Activated gamma-delta T cell (primary cell): ENCODE results near the gene KRT31.
"Not testable (repeated sequence)": the region's sequence is repeated elsewhere in the genome, so short reads cannot be mapped to it uniquely, and the experiment has no call there.

ENCODE experiments used
- DNase-seq: peaks from one replicate; lab custom pipeline; 2025; lab: John Stamatoyannopoulos, UW
- total RNA-seq, 2 donors: gene quantifications; one replicate each; lab custom pipeline; 2026; lab: John Stamatoyannopoulos, UW

The KRT31 gene
- total RNA-seq: 0 reads per million in 2 donors

- DNase-seq: no peak
Observed at GRCh38 chr17:41396996-41397660, at the start of gene KRT31. KRT31 (minus strand) TSS chr17:41397608; CDS start chr17:41397539, 69 bp downstream.

DNA sequence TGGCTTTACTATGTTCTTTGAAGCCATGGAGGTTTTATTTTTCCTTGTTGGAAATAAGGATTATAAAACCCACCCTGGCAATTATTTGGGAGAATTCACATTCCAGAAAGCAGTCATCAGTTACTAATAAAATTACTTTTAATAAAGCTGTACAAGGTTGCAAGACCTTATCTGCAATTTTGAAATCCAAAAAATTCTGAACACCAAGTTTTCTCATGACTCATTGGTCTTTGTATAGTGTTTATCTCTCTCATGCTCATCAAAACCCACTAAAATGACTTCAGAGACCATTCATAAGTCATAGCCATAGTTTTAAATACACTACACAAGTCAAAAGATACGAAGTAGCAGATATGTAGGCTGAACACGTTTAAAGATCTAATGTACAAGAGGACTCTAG is 49.4 kb upstream of the KRT31 start:
- no peak for DNase-seq

DNA sequence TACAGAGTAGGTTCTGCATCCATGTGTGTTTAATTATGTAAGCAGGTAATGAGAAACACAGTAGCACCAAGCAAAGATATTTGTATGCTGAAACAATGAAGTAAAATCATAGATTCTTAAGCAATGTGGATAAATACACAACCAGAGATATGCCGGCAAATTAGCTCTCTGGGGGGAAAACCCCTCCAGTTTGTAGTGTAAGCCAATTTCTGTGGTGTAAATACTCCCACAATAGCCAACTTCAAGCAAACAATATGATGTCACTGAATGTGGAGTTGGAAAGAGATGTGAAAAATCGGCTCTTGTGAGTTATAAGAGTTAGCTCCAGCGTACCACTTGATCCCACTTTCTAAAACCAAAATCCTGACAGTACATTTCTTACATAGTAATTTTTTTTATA is 47.2 kb upstream of the KRT31 start:
- no peak for DNase-seq

DNA sequence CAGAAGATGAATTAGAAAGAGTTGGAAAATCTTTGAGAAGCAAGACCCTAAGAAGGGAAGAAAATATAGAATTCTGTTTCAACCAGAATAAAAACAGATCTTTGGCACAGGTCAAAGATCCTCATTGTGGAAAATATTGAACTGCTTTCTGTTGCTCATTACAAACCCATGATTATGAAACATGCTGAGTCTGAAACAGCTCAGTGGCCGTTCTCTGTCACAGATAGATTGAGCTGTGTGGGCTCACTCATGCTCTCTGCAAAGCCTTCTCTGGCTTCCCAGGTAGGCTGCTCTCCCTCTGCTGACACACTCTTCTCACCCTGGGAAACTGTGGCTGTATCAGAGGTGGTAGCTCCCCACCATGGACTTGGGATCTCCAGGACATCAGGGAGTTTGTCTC is 46.8 kb upstream of the KRT31 start:
- no peak for DNase-seq

GRCh38 chr17:41442739-41443138 is 45.3 kb upstream of the KRT31 start:
- no peak for DNase-seq

GRCh38 chr17:41440531-41441033 is 43.2 kb upstream of the KRT31 start, which contains the start of gene KRT38:
KRT38 (minus strand) TSS chr17:41440983; CDS start chr17:41440921, 62 bp downstream.
- DNase-seq: no peak

- DNase-seq: no peak
Observed at GRCh38 chr17:41439375-41439774, 42.0 kb upstream of the KRT31 start.

DNA sequence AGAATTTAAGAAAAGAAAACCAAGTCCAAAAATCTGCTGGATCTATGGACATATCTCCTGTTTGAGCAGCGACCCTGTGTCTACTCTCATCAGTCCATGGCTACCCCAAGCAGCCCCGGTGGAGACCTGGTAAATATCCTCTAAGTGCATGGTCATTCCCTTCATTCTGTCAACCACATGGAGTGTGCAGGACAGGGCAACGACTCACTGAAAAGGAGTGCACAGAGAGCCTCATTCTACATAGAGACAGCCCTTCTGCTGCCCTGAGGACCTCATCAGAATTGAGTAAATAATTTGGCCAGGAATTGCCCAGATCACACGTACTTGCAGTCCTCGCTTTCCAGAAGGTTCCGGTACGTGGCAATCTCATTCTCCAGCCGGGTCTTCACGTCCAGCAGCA is 40.4 kb upstream of the KRT31 start:
- no peak for DNase-seq

DNA sequence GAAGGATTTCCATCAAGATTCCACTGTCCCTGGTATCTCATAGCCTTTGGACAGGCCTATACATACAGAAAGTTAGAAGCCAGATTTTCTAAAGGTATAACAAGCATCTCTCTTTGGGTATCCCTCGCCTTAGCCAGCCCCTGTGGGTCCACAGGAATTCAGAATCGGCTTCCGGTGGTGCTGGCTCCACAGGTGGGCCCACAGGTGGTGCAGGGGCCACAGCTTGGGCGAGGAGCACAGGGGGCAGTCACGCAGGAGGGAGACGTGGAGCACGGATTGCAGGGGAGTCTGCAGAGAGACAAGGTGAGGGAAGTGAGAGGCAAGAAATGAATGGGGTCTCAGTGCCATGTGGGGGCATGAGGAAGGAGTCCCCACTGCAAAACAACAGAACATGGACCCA is 39.8 kb upstream of the KRT31 start:
- DNase-seq: no peak

DNA sequence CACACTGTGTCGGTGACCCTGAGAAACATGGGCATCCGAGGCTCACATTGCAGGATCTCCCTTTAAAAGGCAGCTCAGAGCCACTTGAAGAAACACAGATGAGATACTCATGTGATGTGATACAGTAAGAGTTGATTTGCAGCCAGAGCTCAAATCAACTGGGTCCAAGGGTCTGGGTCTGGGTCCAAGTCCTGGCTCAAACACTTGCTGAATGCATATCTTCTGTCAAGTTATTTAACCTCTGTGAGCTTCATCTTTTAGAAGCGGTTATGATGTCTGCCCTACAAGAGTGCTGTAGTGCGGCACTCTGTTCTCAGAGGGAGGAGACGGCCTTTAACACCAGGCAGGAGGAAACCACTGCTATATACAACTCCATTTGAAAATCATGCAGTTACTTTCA is 37.0 kb upstream of the KRT31 start:
- no peak for DNase-seq

- DNase-seq: no peak
Observed at GRCh38 chr17:41434005-41434404, 36.6 kb upstream of the KRT31 start.

DNA sequence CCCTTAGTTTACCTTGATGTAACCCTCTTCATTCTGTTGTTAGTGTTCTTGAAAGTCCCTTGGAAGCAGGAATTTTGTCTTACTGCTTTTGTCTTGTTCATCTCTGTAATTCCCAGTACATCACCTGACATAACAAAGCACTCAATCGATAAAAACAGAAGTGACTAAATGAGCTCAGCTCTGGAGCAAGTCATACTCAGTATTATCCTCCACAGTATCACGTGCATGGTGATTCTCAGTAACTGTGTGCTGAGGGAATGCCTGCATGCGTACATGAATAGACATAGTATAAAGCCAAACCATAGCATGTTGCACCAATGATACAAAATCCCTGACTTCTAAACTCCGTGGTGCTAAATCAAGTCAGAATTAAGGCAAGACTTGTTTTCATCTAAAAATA is 36.2 kb upstream of the KRT31 start:
- DNase-seq: no peak

DNA sequence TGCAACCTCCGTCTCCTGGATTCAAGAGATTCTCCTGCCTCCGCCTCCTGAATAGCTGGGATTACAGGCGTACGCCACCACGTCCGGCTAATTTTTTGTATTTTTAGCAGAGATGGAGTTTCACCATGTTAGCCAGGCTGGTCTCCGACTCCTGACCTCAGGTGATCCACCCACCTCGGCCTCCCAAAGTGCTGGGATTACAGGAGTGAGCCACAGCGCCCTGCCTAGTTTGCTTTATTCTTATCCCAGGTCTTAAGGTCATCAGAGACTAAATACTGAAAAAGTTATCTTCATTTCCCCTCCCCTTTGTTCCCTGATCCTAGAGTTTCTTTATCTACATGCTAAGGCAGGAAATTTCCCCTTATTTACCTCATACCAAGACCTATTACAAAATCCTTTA is 33.0 kb upstream of the KRT31 start:
- DNase-seq: not testable (repeated sequence)

DNA sequence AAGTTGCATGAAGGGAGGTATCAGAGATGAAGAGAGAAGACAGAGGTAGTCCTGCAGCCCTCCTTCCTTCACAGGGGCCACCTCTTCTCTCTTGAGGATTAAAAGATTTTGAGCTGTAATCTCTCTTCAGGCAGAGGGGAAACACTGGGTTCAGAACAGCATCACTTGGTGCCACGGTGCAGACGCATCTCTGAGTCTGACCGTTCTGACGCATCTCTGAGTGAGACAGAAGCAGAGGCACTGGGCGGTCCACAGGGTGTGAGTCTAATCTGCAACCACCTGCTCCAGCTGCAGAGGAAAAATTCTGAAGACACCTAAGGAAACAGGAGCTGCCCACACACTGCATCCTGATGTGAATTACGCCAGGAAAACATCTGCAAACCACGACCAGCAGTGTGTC is 32.3 kb upstream of the KRT31 start:
- DNase-seq: no peak

- DNase-seq: no peak
Observed at GRCh38 chr17:41428591-41429291, 31.3 kb upstream of the KRT31 start.

GRCh38 chr17:41424111-41424635 is 26.8 kb upstream of the KRT31 start, which contains the start of gene KRT37:
KRT37 (minus strand) TSS chr17:41424585; CDS start chr17:41424523, 62 bp downstream.
- DNase-seq: no peak

DNA sequence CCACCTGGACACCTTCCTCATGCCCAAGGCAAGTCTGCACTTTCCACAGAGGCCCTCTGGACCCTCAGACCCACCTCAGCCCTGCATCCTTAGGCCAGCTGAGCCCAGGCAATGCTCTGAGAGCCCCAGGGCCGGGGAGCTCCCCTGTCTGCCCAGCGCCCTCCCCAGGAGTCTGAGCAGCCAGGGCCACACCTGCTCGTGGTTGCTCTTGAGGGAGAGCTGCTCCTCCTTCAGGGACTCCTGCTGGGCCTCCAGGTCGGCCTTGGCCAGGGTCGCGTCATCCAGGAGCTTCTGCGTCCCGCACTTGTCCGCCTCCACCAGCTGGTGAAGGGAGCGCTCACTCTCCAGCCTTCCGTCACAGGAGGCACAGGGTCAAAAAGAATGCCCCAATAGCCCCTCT is 25.2 kb upstream of the KRT31 start:
- not testable (repeated sequence) for DNase-seq

GRCh38 chr17:41421617-41422016 is 24.2 kb upstream of the KRT31 start:
- DNase-seq: no peak

DNA sequence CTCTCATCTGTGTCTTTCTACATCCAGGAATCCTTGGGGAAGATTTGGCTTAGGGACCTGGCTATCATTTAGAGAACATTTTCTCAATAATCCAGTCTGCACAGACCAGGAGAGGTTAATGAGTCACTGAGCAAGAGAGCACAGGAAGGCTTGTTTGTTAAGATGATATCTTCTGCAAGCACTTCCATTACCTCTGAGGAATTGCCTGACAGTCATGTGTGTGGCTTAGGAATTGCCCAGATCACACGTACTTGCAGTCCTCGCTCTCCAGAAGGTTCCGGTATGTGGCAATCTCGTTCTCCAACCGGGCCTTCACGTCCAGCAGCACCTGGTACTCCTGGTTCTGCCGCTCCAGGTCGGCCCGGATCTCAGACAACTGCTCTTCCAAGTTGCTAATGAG is 23.7 kb upstream of the KRT31 start:
- DNase-seq: no peak

DNA sequence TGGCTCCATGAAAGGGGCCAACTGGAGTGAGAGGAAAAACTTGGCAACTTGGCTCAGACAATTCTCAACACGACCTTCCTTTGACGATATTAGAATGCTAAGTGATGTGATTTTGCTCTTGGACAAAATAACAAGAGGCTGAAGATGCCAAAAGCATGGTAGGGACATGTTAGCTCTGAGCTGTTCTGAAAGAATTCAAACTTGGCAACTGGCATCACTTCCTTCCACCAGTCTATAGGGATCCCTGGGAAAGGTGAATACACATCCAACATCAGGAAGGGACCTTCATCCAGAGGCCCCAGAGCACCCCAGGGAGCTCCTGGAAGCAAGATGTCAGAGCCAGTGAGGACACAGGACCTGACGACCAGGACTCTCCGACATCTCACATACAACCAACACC is 22.7 kb upstream of the KRT31 start:
- DNase-seq: no peak

GRCh38 chr17:41419716-41420115 is 22.3 kb upstream of the KRT31 start:
- no peak for DNase-seq

DNA sequence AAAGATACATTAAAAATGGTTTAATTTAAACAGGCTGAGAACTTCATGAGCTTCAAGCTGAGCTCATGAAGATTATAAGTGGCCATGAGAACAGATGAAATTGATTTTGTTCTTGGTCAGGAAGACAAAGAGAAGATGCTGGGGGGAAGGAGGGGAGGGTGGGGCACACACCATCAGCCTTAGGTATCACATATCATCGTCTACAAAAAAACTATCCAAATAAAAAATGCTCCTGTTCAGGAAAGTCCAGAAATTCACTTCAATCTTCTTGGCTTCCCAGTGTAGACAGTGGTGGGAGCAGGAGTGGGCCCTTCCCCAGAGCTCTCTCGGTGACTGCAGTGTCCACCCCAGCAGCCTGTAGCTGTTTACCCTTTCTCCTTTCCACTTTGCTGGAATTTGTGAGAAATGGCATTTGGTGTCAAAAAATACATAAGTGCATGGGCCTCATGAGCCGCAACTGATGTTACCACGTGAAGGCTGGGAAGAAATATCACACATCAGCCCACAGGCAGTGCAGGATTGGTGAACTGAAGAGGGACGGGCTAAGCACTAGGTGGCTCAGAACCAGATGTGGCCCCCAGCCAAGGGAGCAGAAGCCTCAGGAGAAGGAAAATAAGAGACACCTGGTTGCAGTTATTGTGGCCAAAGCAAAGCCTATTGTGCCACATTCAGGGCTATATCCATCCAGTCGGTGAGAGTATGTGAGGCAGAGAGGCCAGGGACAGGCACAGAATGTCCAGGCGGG is 20.9 kb upstream of the KRT31 start:
- no peak for DNase-seq
